GM12878 (cell line): ENCODE data around the gene IL16. TPM values are rescaled to one million over a fixed set of nuclear protein-coding genes. Genes with fewer than 3 reads are reported as not detected.

ENCODE experiments used
- CHD2 ChIP-seq: IDR thresholded peaks from 2 replicates; pipeline ENCODE4 v1.6.1; 2011; ENCODE audit warnings: low read depth, low read length, improper control_type of control experiment, borderline replicate concordance
- ESRRA ChIP-seq: IDR thresholded peaks from 2 replicates; pipeline ENCODE4 v1.6.1; 2012; ENCODE audit warnings: mild to moderate bottlenecking, low read length, improper control_type of control experiment
- GATAD2B ChIP-seq: fragments of 450-650 bp; conservative IDR thresholded peaks from 2 replicates; pipeline ENCODE4 v1.6.1; 2017; ENCODE audit warnings: low read depth, mild to moderate bottlenecking, moderate library complexity
- HCFC1 ChIP-seq: fragments of 150-350 bp; IDR thresholded peaks from 2 replicates; pipeline ENCODE4 v1.6.1; 2014; ENCODE audit warnings: low read length
- HDGF ChIP-seq: fragments of 450-650 bp; IDR thresholded peaks from 2 replicates; pipeline ENCODE4 v1.6.1; 2016; ENCODE audit warnings: antibody characterized with exemption
- HSF1 ChIP-seq: fragments of 150-350 bp; IDR thresholded peaks from 2 replicates; pipeline ENCODE4 v1.6.1; 2014; ENCODE audit warnings: mild to moderate bottlenecking, low read depth, low read length
- LARP7 ChIP-seq: fragments of 450-650 bp; IDR thresholded peaks from 2 replicates; pipeline ENCODE4 v1.6.1; 2017; ENCODE audit warnings: mild to moderate bottlenecking
- NFIC ChIP-seq: IDR thresholded peaks from 2 replicates; pipeline ENCODE4 v1.6.1; 2012; ENCODE audit warnings: low read depth, mild to moderate bottlenecking, inconsistent platforms, low read length, moderate library complexity
- PRDM15 ChIP-seq: fragments of 450-650 bp; formaldehyde crosslinking; IDR thresholded peaks from 2 replicates; pipeline ENCODE4 v1.4.0; 2020; ENCODE audit warnings: mild to moderate bottlenecking, moderate library complexity
- RCOR1 ChIP-seq: conservative IDR thresholded peaks from 2 replicates; pipeline ENCODE4 v1.6.1; 2012; ENCODE audit warnings: low read depth, low read length, improper control_type of control experiment
- polyA plus RNA-seq, 11 experiments: library from polyadenylated mRNA; depleted of rRNA in 4 of 11; unstranded in 6 of 11; stranded (reverse) in 5 of 11; fragments of >200 nt; fragmentation: Nextera tagmentation in 4 of 11; fragmentation: Illumina TruSeq in 1 of 11; extraction: Ambion mirVana in 4 of 11; extraction: Trizol in 1 of 11; gene quantifications; 1 replicate in 1 of 11; 2 replicates in 10 of 11; pipeline versions ENCODE4 v1.2.1 to v1.2.3, GENCODE V29; 2011 to 2016; ENCODE audit warnings: inconsistent platforms in 2 of 11, missing spikeins in 2 of 11, low read depth in 1 of 11
- total RNA-seq, 4 experiments: library from RNA; depleted of rRNA in 3 of 4; stranded (reverse); fragments of >200 nt in 3 of 4; fragmentation: Illumina TruSeq in 1 of 4; extraction: Trizol in 1 of 4; gene quantifications; 2 replicates each; pipeline versions ENCODE4 v1.2.1 to v1.2.3, GENCODE V29; 2013 to 2021
- TF ChIP-seq, protein P1 (sequence below): fragments of 450-650 bp; IDR thresholded peaks from 2 replicates; pipeline ENCODE4 v1.6.1; 2018; ENCODE audit warnings: mild to moderate bottlenecking, low read depth, moderate library complexity; ENCODE audit not compliant: partially characterized antibody

The IL16 gene
- total and polyA plus RNA-seq, 10 of the 15 experiments (the other 5 are each of a cell fraction or from before 2014, with no cell fraction given) = 21.7 to 206 (median 44.5) TPM

DNA sequence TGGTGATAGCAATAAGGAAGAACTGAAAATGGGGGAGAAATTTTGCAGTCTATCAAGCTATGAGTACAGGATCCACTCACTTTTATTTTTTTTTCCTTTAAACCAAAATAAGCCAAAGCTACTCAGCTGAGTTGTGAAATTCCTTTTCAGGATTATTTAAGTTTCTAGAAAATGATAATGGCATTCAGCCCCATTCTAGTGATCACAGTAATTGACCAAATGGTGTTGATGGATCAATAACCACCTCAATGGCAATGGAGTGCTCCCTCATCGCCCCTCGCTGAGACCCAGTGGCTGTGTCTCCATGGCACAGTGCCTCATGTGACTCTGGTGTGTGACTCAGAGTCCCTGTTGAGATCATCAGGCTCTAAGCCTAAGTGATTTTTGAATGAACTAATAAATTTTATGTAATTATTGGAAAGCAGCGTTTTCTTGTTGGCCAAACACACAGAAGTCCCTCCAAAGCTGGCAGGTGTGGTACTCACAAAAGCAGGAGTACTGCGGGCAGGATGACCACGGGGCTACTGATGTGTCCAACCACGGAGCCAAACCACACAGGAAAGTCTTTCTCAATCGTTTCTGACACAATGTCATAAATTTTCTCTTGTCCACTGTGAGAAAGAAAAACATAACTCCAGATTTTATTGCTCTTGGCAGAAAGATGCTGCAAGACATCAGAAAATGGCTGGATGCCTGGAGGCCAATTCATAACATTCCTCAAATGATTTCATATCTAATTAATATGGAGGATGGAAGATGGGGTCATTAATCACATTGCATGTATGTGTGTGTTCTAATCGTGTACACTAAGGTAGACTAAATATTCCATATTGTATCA, 141.7 kb downstream of the IL16 start (continued):
- TF ChIP-seq LARP7 = no peak
- no peak for TF ChIP-seq HSF1
- no peak for TF ChIP-seq HCFC1
- TF ChIP-seq NFIC = no peak
- TF ChIP-seq GATAD2B = no peak
- TF ChIP-seq, protein P1, sequence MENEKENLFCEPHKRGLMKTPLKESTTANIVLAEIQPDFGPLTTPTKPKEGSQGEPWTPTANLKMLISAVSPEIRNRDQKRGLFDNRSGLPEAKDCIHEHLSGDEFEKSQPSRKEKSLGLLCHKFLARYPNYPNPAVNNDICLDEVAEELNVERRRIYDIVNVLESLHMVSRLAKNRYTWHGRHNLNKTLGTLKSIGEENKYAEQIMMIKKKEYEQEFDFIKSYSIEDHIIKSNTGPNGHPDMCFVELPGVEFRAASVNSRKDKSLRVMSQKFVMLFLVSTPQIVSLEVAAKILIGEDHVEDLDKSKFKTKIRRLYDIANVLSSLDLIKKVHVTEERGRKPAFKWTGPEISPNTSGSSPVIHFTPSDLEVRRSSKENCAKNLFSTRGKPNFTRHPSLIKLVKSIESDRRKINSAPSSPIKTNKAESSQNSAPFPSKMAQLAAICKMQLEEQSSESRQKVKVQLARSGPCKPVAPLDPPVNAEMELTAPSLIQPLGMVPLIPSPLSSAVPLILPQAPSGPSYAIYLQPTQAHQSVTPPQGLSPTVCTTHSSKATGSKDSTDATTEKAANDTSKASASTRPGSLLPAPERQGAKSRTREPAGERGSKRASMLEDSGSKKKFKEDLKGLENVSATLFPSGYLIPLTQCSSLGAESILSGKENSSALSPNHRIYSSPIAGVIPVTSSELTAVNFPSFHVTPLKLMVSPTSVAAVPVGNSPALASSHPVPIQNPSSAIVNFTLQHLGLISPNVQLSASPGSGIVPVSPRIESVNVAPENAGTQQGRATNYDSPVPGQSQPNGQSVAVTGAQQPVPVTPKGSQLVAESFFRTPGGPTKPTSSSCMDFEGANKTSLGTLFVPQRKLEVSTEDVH = no peak
- no peak for TF ChIP-seq CHD2
- TF ChIP-seq PRDM15 = no peak
- TF ChIP-seq ESRRA = no peak
- no peak for TF ChIP-seq HDGF
- no peak for TF ChIP-seq RCOR1
